ENCODE measurements around the gene PCGF3.

PCGF3 gene

GRCh38 chr4:760616-761015 is 55.0 kb downstream of the PCGF3 start:
- TF ChIP-seq REST (IDR thresholded peaks at IDR 0.05; ENCODE audit: insufficient read depth in 1 of 2, low read depth in 2 of 2, low read length in 2 of 2) = no peak
- TF ChIP-seq SIN3A (IDR thresholded peaks at IDR 0.05; ENCODE audit: borderline replicate concordance, insufficient read depth, low read length) = no peak
- TF ChIP-seq TAF1 (IDR thresholded peaks at IDR 0.05; ENCODE audit: borderline replicate concordance, insufficient read depth, low read length) = no peak
- TF ChIP-seq POLR2AphosphoS5 (IDR thresholded peaks at IDR 0.05; ENCODE audit: low read depth, low read length) = no peak
- TF ChIP-seq FOXP2 (optimal IDR thresholded peaks at IDR 0.05; ENCODE audit: borderline replicate concordance, extremely low read depth, extremely low read length, insufficient read depth) = no peak

- no peak for TF ChIP-seq SIN3A (IDR thresholded peaks at IDR 0.05; ENCODE audit: borderline replicate concordance, insufficient read depth, low read length)
- no peak for TF ChIP-seq TAF1 (IDR thresholded peaks at IDR 0.05; ENCODE audit: borderline replicate concordance, insufficient read depth, low read length)
- TF ChIP-seq FOXP2 (optimal IDR thresholded peaks at IDR 0.05; ENCODE audit: borderline replicate concordance, extremely low read depth, extremely low read length, insufficient read depth) = no peak
- TF ChIP-seq POLR2AphosphoS5 (IDR thresholded peaks at IDR 0.05; ENCODE audit: low read depth, low read length) = no peak
- no peak for TF ChIP-seq REST (IDR thresholded peaks at IDR 0.05; ENCODE audit: insufficient read depth in 1 of 2, low read depth in 2 of 2, low read length in 2 of 2)
Observed at GRCh38 chr4:761086-761485, 55.5 kb downstream of the PCGF3 start.

GRCh38 chr4:761739-762138 is 56.1 kb downstream of the PCGF3 start:
- TF ChIP-seq POLR2AphosphoS5 (IDR thresholded peaks at IDR 0.05; ENCODE audit: low read depth, low read length) = no peak
- TF ChIP-seq FOXP2 (optimal IDR thresholded peaks at IDR 0.05; ENCODE audit: borderline replicate concordance, extremely low read depth, extremely low read length, insufficient read depth) = no peak

GRCh38 chr4:762211-763190 is 56.9 kb downstream of the PCGF3 start:
- no peak for TF ChIP-seq FOXP2 (optimal IDR thresholded peaks at IDR 0.05; ENCODE audit: borderline replicate concordance, extremely low read depth, extremely low read length, insufficient read depth)
- TF ChIP-seq SIN3A (IDR thresholded peaks at IDR 0.05; ENCODE audit: borderline replicate concordance, insufficient read depth, low read length) = no peak
- TF ChIP-seq REST (IDR thresholded peaks at IDR 0.05; ENCODE audit: insufficient read depth in 1 of 2, low read depth in 2 of 2, low read length in 2 of 2) = no peak
- TF ChIP-seq TAF1 (IDR thresholded peaks at IDR 0.05; ENCODE audit: borderline replicate concordance, insufficient read depth, low read length) = no peak
- TF ChIP-seq POLR2AphosphoS5 (IDR thresholded peaks at IDR 0.05; ENCODE audit: low read depth, low read length) = no peak

GRCh38 chr4:763191-763810 is 57.7 kb downstream of the PCGF3 start:
- TF ChIP-seq TAF1 (IDR thresholded peaks at IDR 0.05; ENCODE audit: borderline replicate concordance, insufficient read depth, low read length) = no peak
- 0 out of 2 replicates have a peak, but pooled peaks have one; percentile 23 for TF ChIP-seq POLR2AphosphoS5 (IDR thresholded peaks at IDR 0.05; ENCODE audit: low read depth, low read length)

- TF ChIP-seq SIN3A (IDR thresholded peaks at IDR 0.05; ENCODE audit: borderline replicate concordance, insufficient read depth, low read length) = no peak
- no peak for TF ChIP-seq FOXP2 (optimal IDR thresholded peaks at IDR 0.05; ENCODE audit: borderline replicate concordance, extremely low read depth, extremely low read length, insufficient read depth)
- TF ChIP-seq POLR2AphosphoS5 (IDR thresholded peaks at IDR 0.05; ENCODE audit: low read depth, low read length) = no peak
- TF ChIP-seq REST (IDR thresholded peaks at IDR 0.05; ENCODE audit: insufficient read depth in 1 of 2, low read depth in 2 of 2, low read length in 2 of 2) = no peak
- no peak for TF ChIP-seq TAF1 (IDR thresholded peaks at IDR 0.05; ENCODE audit: borderline replicate concordance, insufficient read depth, low read length)
Observed at GRCh38 chr4:763922-764321, 58.3 kb downstream of the PCGF3 start.
